DND-41 (cell line): Measurements from ENCODE around the gene LAPTM5.

ENCODE experiments used
- CTCF ChIP-seq: IDR thresholded peaks from 2 replicates; pipeline ENCODE4 v1.5.1; 2012; ENCODE audit warnings: borderline replicate concordance, low read length, moderate library complexity, mild to moderate bottlenecking; ENCODE audit not compliant: poor library complexity, severe bottlenecking; ENCODE audit errors: extremely low read depth
- EZH2 ChIP-seq: IDR thresholded peaks from 3 replicates; pipeline ENCODE4 v1.6.1; 2012; ENCODE audit warnings: borderline replicate concordance, low read depth, mild to moderate bottlenecking, moderate library complexity, low read length, inconsistent platforms; ENCODE audit not compliant: severe bottlenecking

- TF ChIP-seq EZH2 (no peak), CTCF (no peak)
Measured at GRCh38 chr1:30758785-30759380, 1.3 kb upstream of the LAPTM5 start.
